Motor neuron (in vitro differentiated cells): Measurements from ENCODE around the gene EMILIN2. TPM values are rescaled to one million over a fixed set of nuclear protein-coding genes. Genes with fewer than 3 reads are reported as not detected.

ENCODE experiments used
- ATAC-seq, 8 experiments: fragments of 200-7000 bp; cut with Tn5 transposase; replicated peaks in 6 of 8; 2 replicates each; pipeline ENCODE4 v1.8.0; 2021; ENCODE audit warnings: mild to moderate bottlenecking in 8 of 8, moderate library complexity in 8 of 8
- H3K27ac ChIP-seq, 2 donors: fragments of 250-450 bp; sonication (Bioruptor Pico); 2 replicates each; pipeline ENCODE4 v1.9.0; 2021; ENCODE audit warnings: antibody characterized with exemption in 2 of 2, mild to moderate bottlenecking in 2 of 2, moderate library complexity in 1 of 2
- H3K4me1 ChIP-seq, 2 donors: fragments of 250-450 bp; sonication (Bioruptor Pico); replicated peaks in 1 of 2; 2 replicates each; pipeline ENCODE4 v1.6.1; 2021; ENCODE audit warnings: antibody characterized with exemption in 2 of 2, mild to moderate bottlenecking in 2 of 2, moderate library complexity in 1 of 2
- H3K4me3 ChIP-seq, 5 donors: fragments of 250-450 bp; sonication (Bioruptor Pico); 2 replicates each; pipeline ENCODE4 v1.9.0; 2021; ENCODE audit warnings: antibody characterized with exemption in 5 of 5, mild to moderate bottlenecking in 5 of 5, moderate library complexity in 4 of 5
- WGBS, 10 experiments: fragments of 450-650 bp; shearing (Covaris generic); methylation state at CpG; one replicate each; pipeline ENCODE4 v1.0.0; 2022; 5-methylcytosine and 5-hydroxymethylcytosine counted together
- in situ Hi-C, 9 experiments: fragments of 400-800 bp; cut with MboI; loops; one replicate each; pipeline ENCODE4 v1.15.0; 2021; ENCODE audit warnings: low sequenced_read_pairs in 9 of 9, low pct_unique_long_range_greater_than_20kb in 2 of 9; ENCODE audit not compliant: unreplicated experiment in 9 of 9
- total RNA-seq, 8 experiments: library from RNA; unstranded; fragments of 300-600 nt; gene quantifications; 2 replicates each; pipeline versions ENCODE4 v1.2.3 to v1.2.4, GENCODE V29; 2022

EMILIN2 gene
- total RNA-seq, 8 experiments from 2014 or later, result 0.33 to 22.2 (median 1.4) TPM

GRCh38 chr18:2898186-2898640 lies 51.4 kb downstream of the EMILIN2 start:
- ATAC-seq, result peak in 3 of 8 experiments; percentile 14 to 43 (median 22)
- 0 to 60% (median 34%) methylated on average over 1 to 3 of the region's 6 CpGs; no CpG with 5 or more reads in 6 of the 10 experiments for WGBS, 10 experiments
- Histone ChIP-seq H3K4me1 (no peaks in the 10 kb centered on the region), H3K4me3 (no peak overlapping the region), H3K27ac (no peak overlapping the region)
- in situ Hi-C loops, result no loop called here

- ATAC-seq, result no peak
- Histone ChIP-seq H3K27ac (no peak overlapping the region), H3K4me1 (no peaks in the 10 kb centered on the region), H3K4me3 (no peak overlapping the region)
- in situ Hi-C loops, result no loop called here
- WGBS, 10 experiments, result 46 to 100% (median 72%) methylated on average over 2 to 7 of the region's 8 CpGs; no CpG with 5 or more reads in 2 of the 10 experiments
Measured at GRCh38 chr18:2900684-2901422, 54.0 kb downstream of the EMILIN2 start.

- in situ Hi-C loops, result no loop called here
Measured at GRCh38 chr18:2901423-2901985, 54.7 kb downstream of the EMILIN2 start.

GRCh38 chr18:2902327-2902726 lies 55.5 kb downstream of the EMILIN2 start:
- no peaks in the 10 kb centered on the region for H3K4me1 ChIP-seq
- ATAC-seq, result no peak
- in situ Hi-C loops, result no loop called here
- WGBS, 10 experiments, result 13 to 95% (median 75%) methylated on average over 1 to 6 of the region's 7 CpGs; no CpG with 5 or more reads in 5 of the 10 experiments
- no peak overlapping the region for H3K4me3 ChIP-seq
- H3K27ac ChIP-seq, result no peak overlapping the region

More at GRCh38 chr18:2901423-2901985, 54.7 kb downstream of the EMILIN2 start:
- peak in 2 of 8 experiments; percentile 20 to 22 for ATAC-seq
- Histone ChIP-seq H3K4me1 (no peaks in the 10 kb centered on the region), H3K27ac (no peak overlapping the region), H3K4me3 (no peak overlapping the region)
- WGBS, 10 experiments, result 35 to 100% (median 87%) methylated on average over 2 to 12 of the region's 14 CpGs; no CpG with 5 or more reads in 2 of the 10 experiments

GRCh38 chr18:2903006-2903405 lies 56.2 kb downstream of the EMILIN2 start:
- Histone ChIP-seq H3K4me1 (no peaks in the 10 kb centered on the region), H3K4me3 (no peak overlapping the region), H3K27ac (no peak overlapping the region)
- 0 to 60% (median 27%) methylated on average over 1 to 3 of the region's 5 CpGs; no CpG with 5 or more reads in 3 of the 10 experiments for WGBS, 10 experiments
- in situ Hi-C loops, result no loop called here
- ATAC-seq, result peak in 4 of 8 experiments; percentile 9 to 61 (median 28)

- in situ Hi-C loops, result no loop called here
- 34 to 100% (median 70%) methylated on average over 2 to 14 of the region's 92 CpGs; no CpG with 5 or more reads in 4 of the 10 experiments for WGBS, 10 experiments
- H3K4me1 ChIP-seq, result no peaks in the 10 kb centered on the region
- ATAC-seq, result peak in 5 of 8 experiments; percentile 9 to 48 (median 28)
- peak overlapping the region; percentile 24 to 39 (median 35) for H3K4me3 ChIP-seq
- H3K27ac ChIP-seq, result no peak overlapping the region
Measured at GRCh38 chr18:2905854-2906703, 59.3 kb downstream of the EMILIN2 start.

GRCh38 chr18:2906704-2907549 lies 60.1 kb downstream of the EMILIN2 start:
- in situ Hi-C loops, result no loop called here
- ATAC-seq, result peak; percentile 32 to 81 (median 70)

GRCh38 chr18:2907550-2908135 lies 60.8 kb downstream of the EMILIN2 start:
- Histone ChIP-seq H3K4me3 (no peak overlapping the region), H3K27ac (no peak overlapping the region), H3K4me1 (no peaks in the 10 kb centered on the region)
- ATAC-seq, result no peak
- in situ Hi-C loops, result no loop called here
- WGBS, 10 experiments, result 67 to 100% (median 100%) methylated on average over 1 to 4 of the region's 5 CpGs; no CpG with 5 or more reads in 5 of the 10 experiments

More at GRCh38 chr18:2906704-2907549, 60.1 kb downstream of the EMILIN2 start:
- Histone ChIP-seq H3K27ac (no peak overlapping the region), H3K4me3 (peak overlapping the region; percentile 24 to 39 (median 35)), H3K4me1 (no peaks in the 10 kb centered on the region)
- WGBS, 10 experiments, result 0 to 83% (median 48%) methylated on average over 1 to 3 of the region's 73 CpGs; no CpG with 5 or more reads in 6 of the 10 experiments

- no peak for ATAC-seq
- in situ Hi-C loops, result no loop called here
- no peak overlapping the region for H3K4me3 ChIP-seq
- H3K27ac ChIP-seq, result no peak overlapping the region
- 32 to 100% (median 90%) methylated on average over 1 to 4 of the region's 9 CpGs; no CpG with 5 or more reads in 3 of the 10 experiments for WGBS, 10 experiments
- H3K4me1 ChIP-seq, result no peaks in the 10 kb centered on the region
Measured at GRCh38 chr18:2908166-2908945, 61.5 kb downstream of the EMILIN2 start.

GRCh38 chr18:2908946-2909335 lies 62.1 kb downstream of the EMILIN2 start:
- in situ Hi-C loops, result no loop called here
- 50 to 82% (median 80%) methylated on average over 1 to 2 of the region's 2 CpGs; no CpG with 5 or more reads in 7 of the 10 experiments for WGBS, 10 experiments
- Histone ChIP-seq H3K27ac (no peak overlapping the region), H3K4me3 (no peak overlapping the region), H3K4me1 (no peaks in the 10 kb centered on the region)
- ATAC-seq, result peak in 2 of 8 experiments; percentile 23 to 45

- Histone ChIP-seq H3K27ac (no peak overlapping the region), H3K4me1 (no peaks in the 10 kb centered on the region), H3K4me3 (no peak overlapping the region)
- in situ Hi-C loops, result no loop called here
- ATAC-seq, result no peak
- WGBS, 10 experiments, result 61 to 100% (median 93%) methylated on average over 1 to 10 of the region's 22 CpGs; no CpG with 5 or more reads in 3 of the 10 experiments
Measured at GRCh38 chr18:2909431-2910140, 62.8 kb downstream of the EMILIN2 start.
